A673 (cell line): Measurements from ENCODE around the gene INSRR. TPM values are rescaled to one million over a fixed set of nuclear protein-coding genes. Genes with fewer than 3 reads are reported as not detected.

ENCODE experiments used
- BruUV-seq: library from RNA; stranded (reverse); fragments of 400-500 nt; replicated peaks from 2 replicates; lab custom pipeline; 2021; lab: Mats Ljungman, UMichigan
- CTCF ChIA-PET: fragments of 300-600 bp; sonication (Branson Sonifier 250); formaldehyde crosslinking; loops from one replicate; lab custom pipeline; 2022; ENCODE audit warnings: antibody characterized with exemption; lab: Charles Lee
- POLR2A ChIA-PET: fragments of 300-600 bp; sonication (Branson Sonifier 250); formaldehyde crosslinking; loops from one replicate; lab custom pipeline; 2022; ENCODE audit warnings: antibody characterized with exemption; ENCODE audit not compliant: low non-redundant PET; lab: Charles Lee
- DNase-seq: peaks from one replicate; pipeline ENCODE4 v3.0.0-alpha.2; 2015; ENCODE audit warnings: low spot score
- H3K27ac ChIP-seq: fragments of 200-600 bp; sonication (generic); 2 replicates; pipeline ENCODE4 v1.5.1; 2016; ENCODE audit warnings: mixed run types, low read depth, mild to moderate bottlenecking, mixed read lengths, antibody characterized with exemption, low read length; ENCODE audit not compliant: poor library complexity, severe bottlenecking
- H3K27me3 ChIP-seq: fragments of 200-600 bp; sonication (generic); replicated peaks from 2 replicates; pipeline ENCODE4 v1.6.1; 2017; ENCODE audit warnings: mixed run types, low read depth, mild to moderate bottlenecking, mixed read lengths, antibody characterized with exemption, low read length; ENCODE audit not compliant: insufficient read depth, poor library complexity
- H3K36me3 ChIP-seq: fragments of 200-600 bp; sonication (generic); 2 replicates; pipeline ENCODE4 v1.6.1; 2016; ENCODE audit warnings: mixed run types, mild to moderate bottlenecking, mixed read lengths, antibody characterized with exemption, low read length; ENCODE audit not compliant: insufficient read depth, poor library complexity, severe bottlenecking
- H3K4me1 ChIP-seq: fragments of 200-600 bp; sonication (generic); 2 replicates; pipeline ENCODE4 v1.6.1; 2017; ENCODE audit warnings: mixed run types, mild to moderate bottlenecking, mixed read lengths, antibody characterized with exemption, low read length; ENCODE audit not compliant: insufficient read depth, poor library complexity, severe bottlenecking
- H3K4me3 ChIP-seq: fragments of 200-600 bp; sonication (generic); 2 replicates; pipeline ENCODE4 v1.5.1; 2016; ENCODE audit warnings: low read depth, mixed run types, mild to moderate bottlenecking, mixed read lengths, low read length; ENCODE audit not compliant: poor library complexity, severe bottlenecking
- H3K9me3 ChIP-seq: fragments of 200-600 bp; sonication (generic); 2 replicates; pipeline ENCODE4 v1.6.1; 2016; ENCODE audit warnings: mixed run types, low read depth, mild to moderate bottlenecking, mixed read lengths, antibody characterized with exemption, low read length; ENCODE audit not compliant: poor library complexity, severe bottlenecking
- EZH2 ChIP-seq: fragments of 200-600 bp; sonication (generic); IDR thresholded peaks from 2 replicates; pipeline ENCODE4 v1.6.1; 2017; ENCODE audit warnings: borderline replicate concordance, low read depth, mild to moderate bottlenecking, mixed read lengths, antibody characterized with exemption, low read length; ENCODE audit not compliant: poor library complexity, severe bottlenecking
- intact Hi-C: fragments of 100-400 bp; cut with micrococcal nuclease; formaldehyde crosslinking; loops from one replicate; pipeline ENCODE4 v1.10.0; 2022; ENCODE audit not compliant: unreplicated experiment
- total RNA-seq: library from RNA; stranded (reverse); gene quantifications from 2 replicates; pipeline ENCODE4 v1.2.3, GENCODE V29; 2021
- TF ChIP-seq, protein P1 (sequence below): fragments of 300-800, 200-600 bp; sonication (generic); conservative IDR thresholded peaks from 2 replicates; pipeline ENCODE4 v1.5.1; 2017; ENCODE audit warnings: low read depth, mild to moderate bottlenecking, antibody characterized with exemption, low read length, moderate library complexity, mixed read lengths

Gene INSRR
- total RNA-seq, 1 experiment from 2014 or later: 0.15 TPM

DNA sequence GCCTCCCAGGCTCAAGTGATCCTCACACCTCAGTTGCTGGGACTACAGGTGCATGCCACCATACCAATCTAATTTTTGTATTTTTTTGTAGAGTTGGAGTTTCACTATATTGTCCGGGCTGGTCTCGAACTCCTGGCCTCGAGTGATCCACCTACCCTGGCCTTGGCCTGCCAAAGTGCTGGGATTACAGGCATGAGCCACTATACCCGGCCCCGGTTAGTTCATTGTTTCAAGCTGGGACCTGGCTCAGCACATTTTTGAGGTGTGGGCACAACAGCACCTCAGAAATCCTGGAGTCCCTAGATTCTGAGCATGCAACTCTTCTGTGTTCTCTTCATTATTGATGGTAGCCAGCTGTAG lies 63.6 kb downstream of the INSRR start:
- ChIA-PET CTCF (no interaction called here), POLR2A (no interaction called here)
- DNase-seq: no peak
- Histone ChIP-seq H3K36me3 (peaks cover 98% of the 10 kb centered on the region), H3K4me1 (peaks cover 4% of the 10 kb centered on the region), H3K27me3 (no peaks in the 10 kb centered on the region), H3K4me3 (no peak overlapping the region), H3K27ac (no peak overlapping the region), H3K9me3 (no peaks in the 10 kb centered on the region)
- TF ChIP-seq, protein P1, sequence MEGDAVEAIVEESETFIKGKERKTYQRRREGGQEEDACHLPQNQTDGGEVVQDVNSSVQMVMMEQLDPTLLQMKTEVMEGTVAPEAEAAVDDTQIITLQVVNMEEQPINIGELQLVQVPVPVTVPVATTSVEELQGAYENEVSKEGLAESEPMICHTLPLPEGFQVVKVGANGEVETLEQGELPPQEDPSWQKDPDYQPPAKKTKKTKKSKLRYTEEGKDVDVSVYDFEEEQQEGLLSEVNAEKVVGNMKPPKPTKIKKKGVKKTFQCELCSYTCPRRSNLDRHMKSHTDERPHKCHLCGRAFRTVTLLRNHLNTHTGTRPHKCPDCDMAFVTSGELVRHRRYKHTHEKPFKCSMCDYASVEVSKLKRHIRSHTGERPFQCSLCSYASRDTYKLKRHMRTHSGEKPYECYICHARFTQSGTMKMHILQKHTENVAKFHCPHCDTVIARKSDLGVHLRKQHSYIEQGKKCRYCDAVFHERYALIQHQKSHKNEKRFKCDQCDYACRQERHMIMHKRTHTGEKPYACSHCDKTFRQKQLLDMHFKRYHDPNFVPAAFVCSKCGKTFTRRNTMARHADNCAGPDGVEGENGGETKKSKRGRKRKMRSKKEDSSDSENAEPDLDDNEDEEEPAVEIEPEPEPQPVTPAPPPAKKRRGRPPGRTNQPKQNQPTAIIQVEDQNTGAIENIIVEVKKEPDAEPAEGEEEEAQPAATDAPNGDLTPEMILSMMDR: no peak
- TF ChIP-seq EZH2: no peak
- intact Hi-C loops: no loop called here
- no TSS peak for BruUV-seq

DNA sequence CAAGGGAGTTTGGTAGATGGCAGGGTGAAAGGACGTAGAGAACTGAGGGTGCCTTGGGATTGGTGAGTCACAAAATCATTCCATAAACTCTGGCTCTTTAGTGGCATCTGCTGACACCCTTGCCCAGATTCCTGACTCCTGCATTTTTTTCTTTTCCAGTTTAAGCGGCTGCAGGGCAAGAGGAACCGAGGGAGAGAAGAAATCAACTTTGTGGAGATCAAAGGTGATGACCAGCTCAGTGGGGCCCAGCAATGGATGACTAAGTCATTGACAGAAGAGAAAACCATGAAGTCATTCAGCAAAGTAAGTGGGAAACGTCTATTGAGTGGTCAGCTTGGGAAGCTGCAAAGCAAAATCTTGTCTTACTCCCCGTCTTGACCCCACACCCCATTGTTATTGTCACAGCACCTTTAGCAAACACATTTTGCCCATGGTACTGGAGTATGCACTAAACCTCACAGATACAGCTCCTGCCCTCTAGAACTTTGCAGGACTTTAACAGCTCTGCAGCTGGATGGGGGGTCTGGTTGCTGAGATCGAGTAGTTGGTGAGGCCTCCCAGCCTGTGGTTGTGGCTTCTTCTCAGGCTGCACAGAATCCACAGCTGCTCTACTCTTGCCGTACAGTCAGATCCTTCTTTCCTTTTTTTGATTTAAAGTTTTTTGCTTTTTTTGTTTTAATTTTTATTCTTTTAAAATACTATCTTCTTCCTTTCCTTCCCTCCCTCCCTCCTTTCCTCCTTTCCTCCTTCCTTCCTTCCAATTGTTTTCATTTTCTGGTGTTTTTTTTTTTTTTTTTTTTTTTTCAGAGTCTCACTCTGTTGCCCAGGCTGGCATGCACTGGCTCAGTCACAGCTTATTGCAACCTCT lies 64.2 kb downstream of the INSRR start:
- Histone ChIP-seq H3K27me3 (no peaks in the 10 kb centered on the region), H3K4me1 (no peaks in the 10 kb centered on the region), H3K27ac (no peak overlapping the region), H3K36me3 (peaks cover 91% of the 10 kb centered on the region), H3K9me3 (no peaks in the 10 kb centered on the region), H3K4me3 (no peak overlapping the region)
- intact Hi-C loops: no loop called here
- BruUV-seq: no TSS peak
- ChIA-PET CTCF (no interaction called here), POLR2A (no interaction called here)
- TF ChIP-seq EZH2: no peak
- TF ChIP-seq, protein P1: no peak
- no peak for DNase-seq

Other genes with a start within 250 kb of the INSRR start
- gene HAPLN2, start 239.7 kb downstream of the INSRR start, total RNA-seq: not detected in 2 replicates
- not detected in 2 replicates for gene BCAN, start 217.0 kb downstream of the INSRR start, total RNA-seq
- 8.7 and 12.3 TPM in 2 replicates for gene NES, start 181.7 kb downstream of the INSRR start, total RNA-seq
- 1.1 and 4.0 TPM in 2 replicates for gene CRABP2, start 153.5 kb downstream of the INSRR start, total RNA-seq
- 20.2 TPM in 2 replicates for gene METTL25B, start 130.6 kb downstream of the INSRR start, total RNA-seq
- gene ISG20L2, start 130.4 kb downstream of the INSRR start, total RNA-seq: 45.7 and 46.5 TPM in 2 replicates
- 85.7 and 92.9 TPM in 2 replicates for gene MRPL24, start 118.0 kb downstream of the INSRR start, total RNA-seq
- gene HDGF, start 107.4 kb downstream of the INSRR start, total RNA-seq: 477 and 536 TPM in 2 replicates
- 121 and 125 TPM in 2 replicates for gene PRCC, start 91.6 kb downstream of the INSRR start, total RNA-seq
- 3.5 and 6.0 TPM in 2 replicates for gene SH2D2A, start 42.3 kb downstream of the INSRR start, total RNA-seq
- gene NTRK1, start 1.7 kb upstream of the INSRR start, total RNA-seq: 3.6 and 5.1 TPM in 2 replicates
- 0.35 and 0.52 TPM in 2 replicates for gene PEAR1, start 34.6 kb upstream of the INSRR start, total RNA-seq
- not detected in 2 replicates for gene LRRC71, start 61.5 kb upstream of the INSRR start, total RNA-seq
- gene ARHGEF11, start 186.6 kb upstream of the INSRR start, total RNA-seq: 25.3 and 32.3 TPM in 2 replicates
- gene ETV3L, start 240.7 kb upstream of the INSRR start, total RNA-seq: not detected in 2 replicates